A549 treated with CORT108297 at 1 μM for 4 hours (cell line): ENCODE results near the gene RXFP2. TPM values are rescaled to one million over a fixed set of nuclear protein-coding genes. Genes with fewer than 3 reads are reported as not detected.

Experiments used
- total RNA-seq: library from RNA; stranded (reverse); fragments of 200-300 nt; extraction: Qiagen RNA extraction; gene quantifications from 5 replicates; pipeline ENCODE4 v1.2.3, GENCODE V29; 2022

Gene RXFP2, protein sequence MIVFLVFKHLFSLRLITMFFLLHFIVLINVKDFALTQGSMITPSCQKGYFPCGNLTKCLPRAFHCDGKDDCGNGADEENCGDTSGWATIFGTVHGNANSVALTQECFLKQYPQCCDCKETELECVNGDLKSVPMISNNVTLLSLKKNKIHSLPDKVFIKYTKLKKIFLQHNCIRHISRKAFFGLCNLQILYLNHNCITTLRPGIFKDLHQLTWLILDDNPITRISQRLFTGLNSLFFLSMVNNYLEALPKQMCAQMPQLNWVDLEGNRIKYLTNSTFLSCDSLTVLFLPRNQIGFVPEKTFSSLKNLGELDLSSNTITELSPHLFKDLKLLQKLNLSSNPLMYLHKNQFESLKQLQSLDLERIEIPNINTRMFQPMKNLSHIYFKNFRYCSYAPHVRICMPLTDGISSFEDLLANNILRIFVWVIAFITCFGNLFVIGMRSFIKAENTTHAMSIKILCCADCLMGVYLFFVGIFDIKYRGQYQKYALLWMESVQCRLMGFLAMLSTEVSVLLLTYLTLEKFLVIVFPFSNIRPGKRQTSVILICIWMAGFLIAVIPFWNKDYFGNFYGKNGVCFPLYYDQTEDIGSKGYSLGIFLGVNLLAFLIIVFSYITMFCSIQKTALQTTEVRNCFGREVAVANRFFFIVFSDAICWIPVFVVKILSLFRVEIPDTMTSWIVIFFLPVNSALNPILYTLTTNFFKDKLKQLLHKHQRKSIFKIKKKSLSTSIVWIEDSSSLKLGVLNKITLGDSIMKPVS
- total RNA-seq: not detected in 5 replicates

GRCh38 chr13:31739226-31739625, at the start of gene RXFP2:
Gene RXFP2, plus strand, starts transcription at chr13:31739526. Its CDS starts 87 bp downstream, at chr13:31739613.

